ENCODE results near the gene CAPN10. TPM values are rescaled to one million over a fixed set of nuclear protein-coding genes. Genes with fewer than 3 reads are reported as not detected.

CAPN10 gene
- total and polyA plus RNA-seq, 2 donors (not counting 3 experiments of a cell fraction or from before 2014, with no cell fraction given) = 25.2 to 39.9 TPM

- peaks cover 0 to 2% of the 10 kb centered on the region in 2 experiments for H3K27me3 ChIP-seq (ENCODE audit: control insufficient read depth in 2 of 2, insufficient read depth in 2 of 2, low read length in 2 of 2)
- CTCF ChIA-PET = no interaction called here
- intact Hi-C loops (cut with micrococcal nuclease) = no loop called here
These were observed 61.7 kb downstream of the CAPN10 start for GRCh38 chr2:240648155-240648649.

More at GRCh38 chr2:240648155-240648649, 61.7 kb downstream of the CAPN10 start:
- Histone ChIP-seq H3K36me3 (ENCODE audit: control insufficient read depth in 2 of 2, extremely low read depth in 1 of 2, insufficient read depth in 2 of 2, low read length in 2 of 2) (no peaks in the 10 kb centered on the region), H3K9me3 (replicated peaks; ENCODE audit: control insufficient read depth, insufficient read depth, low read length) (no peaks in the 10 kb centered on the region), H2AFZ (ENCODE audit: low read depth, low read length) (no peak overlapping the region), H3K9me1 (replicated peaks; ENCODE audit: control insufficient read depth, extremely low read depth, insufficient read depth, low read length) (no peaks in the 10 kb centered on the region), H3K79me2 (ENCODE audit: control insufficient read depth, insufficient read depth, low read length) (no peaks in the 10 kb centered on the region), H3K4me3 (replicated peaks in 1 of 3; ENCODE audit: insufficient read depth in 1 of 3, low read depth in 1 of 3, low read length in 3 of 3) (no peak overlapping the region), H3K4me1 (ENCODE audit: control insufficient read depth, extremely low read depth, insufficient read depth, low read length) (no peaks in the 10 kb centered on the region), H3K4me2 (ENCODE audit: insufficient read depth, low read length) (no peak overlapping the region), H4K20me1 (replicated peaks; ENCODE audit: control insufficient read depth, extremely low read depth, insufficient read depth, low read length) (no peaks in the 10 kb centered on the region), H3K9ac (replicated peaks; ENCODE audit: extremely low read depth, insufficient read depth, low read length) (no peak overlapping the region), H3K27ac (ENCODE audit: insufficient read depth, low read depth, low read length) (no peak overlapping the region)
- DNase-seq (ENCODE audit: low read depth, low spot score) = no peak
- no peak for FAIRE-seq
- TF ChIP-seq MYC (IDR thresholded peaks at IDR 0.05; ENCODE audit: low read depth, low read length) (no peak), FOS (IDR thresholded peaks at IDR 0.05; ENCODE audit: borderline replicate concordance, insufficient read depth, low read length) (no peak), POLR2AphosphoS5 (IDR thresholded peaks at IDR 0.05; ENCODE audit: insufficient read depth, low read depth, low read length) (no peak), JUN (IDR thresholded peaks at IDR 0.05; ENCODE audit: borderline replicate concordance, insufficient read depth, insufficient read length, low read depth) (no peak), EZH2 (IDR thresholded peaks at IDR 0.05; ENCODE audit: borderline replicate concordance, low read depth, low read length, severe bottlenecking) (no peak)
- TF ChIP-seq, protein P1, sequence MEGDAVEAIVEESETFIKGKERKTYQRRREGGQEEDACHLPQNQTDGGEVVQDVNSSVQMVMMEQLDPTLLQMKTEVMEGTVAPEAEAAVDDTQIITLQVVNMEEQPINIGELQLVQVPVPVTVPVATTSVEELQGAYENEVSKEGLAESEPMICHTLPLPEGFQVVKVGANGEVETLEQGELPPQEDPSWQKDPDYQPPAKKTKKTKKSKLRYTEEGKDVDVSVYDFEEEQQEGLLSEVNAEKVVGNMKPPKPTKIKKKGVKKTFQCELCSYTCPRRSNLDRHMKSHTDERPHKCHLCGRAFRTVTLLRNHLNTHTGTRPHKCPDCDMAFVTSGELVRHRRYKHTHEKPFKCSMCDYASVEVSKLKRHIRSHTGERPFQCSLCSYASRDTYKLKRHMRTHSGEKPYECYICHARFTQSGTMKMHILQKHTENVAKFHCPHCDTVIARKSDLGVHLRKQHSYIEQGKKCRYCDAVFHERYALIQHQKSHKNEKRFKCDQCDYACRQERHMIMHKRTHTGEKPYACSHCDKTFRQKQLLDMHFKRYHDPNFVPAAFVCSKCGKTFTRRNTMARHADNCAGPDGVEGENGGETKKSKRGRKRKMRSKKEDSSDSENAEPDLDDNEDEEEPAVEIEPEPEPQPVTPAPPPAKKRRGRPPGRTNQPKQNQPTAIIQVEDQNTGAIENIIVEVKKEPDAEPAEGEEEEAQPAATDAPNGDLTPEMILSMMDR (IDR thresholded peaks at IDR 0.05; ENCODE audit: extremely low read depth in 1 of 2, insufficient read depth in 1 of 2, low read depth in 1 of 2, low read length in 2 of 2) = no peak
- TF ChIP-seq, protein P2, sequence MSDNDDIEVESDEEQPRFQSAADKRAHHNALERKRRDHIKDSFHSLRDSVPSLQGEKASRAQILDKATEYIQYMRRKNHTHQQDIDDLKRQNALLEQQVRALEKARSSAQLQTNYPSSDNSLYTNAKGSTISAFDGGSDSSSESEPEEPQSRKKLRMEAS (IDR thresholded peaks at IDR 0.05; ENCODE audit: insufficient read depth, insufficient read length) = no peak
- POLR2A ChIA-PET = no interaction called here
- dilution Hi-C loops (cut with MboI; ENCODE audit: extremely low pct_ligation_motif_present, low sequenced_read_pairs) = no loop called here
- no TSS peak for BruUV-seq (replicated peaks)

Other genes with a start within 250 kb of the CAPN10 start
- 23.9 and 31.1 TPM in 2 replicates for gene GPC1, start 151.1 kb upstream of the CAPN10 start, total RNA-seq
- gene GPC1, start 151.1 kb upstream of the CAPN10 start, polyA plus RNA-seq = 9.6 and 10.4 TPM in 2 replicates
- gene ANKMY1, start 28.7 kb upstream of the CAPN10 start, total RNA-seq = 12.2 and 16.0 TPM in 2 replicates
- 7.7 and 9.0 TPM in 2 replicates for gene ANKMY1, start 28.7 kb upstream of the CAPN10 start, polyA plus RNA-seq
- gene DUSP28, start 26.4 kb upstream of the CAPN10 start, total RNA-seq = 2.1 and 2.2 TPM in 2 replicates
- gene DUSP28, start 26.4 kb upstream of the CAPN10 start, polyA plus RNA-seq = 4.3 and 5.7 TPM in 2 replicates
- gene RNPEPL1, start 18.2 kb upstream of the CAPN10 start, total RNA-seq = 62.1 and 67.1 TPM in 2 replicates
- 35.8 and 47.3 TPM in 2 replicates for gene RNPEPL1, start 18.2 kb upstream of the CAPN10 start, polyA plus RNA-seq
- gene GPR35, start 38.7 kb downstream of the CAPN10 start, total RNA-seq = 0.25 and 0.33 TPM in 2 replicates
- 0.18 TPM in 2 replicates for gene GPR35, start 38.7 kb downstream of the CAPN10 start, polyA plus RNA-seq
- gene AQP12B, start 96.2 kb downstream of the CAPN10 start, total RNA-seq = not detected in 2 replicates
- not detected in 2 replicates for gene AQP12B, start 96.2 kb downstream of the CAPN10 start, polyA plus RNA-seq
- not detected in 2 replicates for gene AQP12A, start 105.1 kb downstream of the CAPN10 start, total RNA-seq
- not detected in 2 replicates for gene AQP12A, start 105.1 kb downstream of the CAPN10 start, polyA plus RNA-seq
- gene KIF1A, start 233.5 kb downstream of the CAPN10 start, total RNA-seq = 0.64 TPM in 1 of 2 replicates, not detected in the other
- 0.02 and 0.11 TPM in 2 replicates for gene KIF1A, start 233.5 kb downstream of the CAPN10 start, polyA plus RNA-seq

All from endothelial cell of umbilical vein (primary cell).